ENCODE results near the gene P2RX1.

- no peak for TF ChIP-seq POLR2A (IDR thresholded peaks at IDR 0.05)
- TF ChIP-seq, protein P1, sequence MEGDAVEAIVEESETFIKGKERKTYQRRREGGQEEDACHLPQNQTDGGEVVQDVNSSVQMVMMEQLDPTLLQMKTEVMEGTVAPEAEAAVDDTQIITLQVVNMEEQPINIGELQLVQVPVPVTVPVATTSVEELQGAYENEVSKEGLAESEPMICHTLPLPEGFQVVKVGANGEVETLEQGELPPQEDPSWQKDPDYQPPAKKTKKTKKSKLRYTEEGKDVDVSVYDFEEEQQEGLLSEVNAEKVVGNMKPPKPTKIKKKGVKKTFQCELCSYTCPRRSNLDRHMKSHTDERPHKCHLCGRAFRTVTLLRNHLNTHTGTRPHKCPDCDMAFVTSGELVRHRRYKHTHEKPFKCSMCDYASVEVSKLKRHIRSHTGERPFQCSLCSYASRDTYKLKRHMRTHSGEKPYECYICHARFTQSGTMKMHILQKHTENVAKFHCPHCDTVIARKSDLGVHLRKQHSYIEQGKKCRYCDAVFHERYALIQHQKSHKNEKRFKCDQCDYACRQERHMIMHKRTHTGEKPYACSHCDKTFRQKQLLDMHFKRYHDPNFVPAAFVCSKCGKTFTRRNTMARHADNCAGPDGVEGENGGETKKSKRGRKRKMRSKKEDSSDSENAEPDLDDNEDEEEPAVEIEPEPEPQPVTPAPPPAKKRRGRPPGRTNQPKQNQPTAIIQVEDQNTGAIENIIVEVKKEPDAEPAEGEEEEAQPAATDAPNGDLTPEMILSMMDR (IDR thresholded peaks at IDR 0.05) = no peak
Measured at GRCh38 chr17:3959921-3960601, 43.8 kb upstream of the P2RX1 start.

Measured in vagina (tissue), 2 donors.